Measurements from ENCODE around the gene SHB. TPM values are rescaled to one million over a fixed set of nuclear protein-coding genes. Genes with fewer than 3 reads are reported as not detected.

Gene SHB
- total and polyA plus RNA-seq, 2 donors from 2014 or later: 16.4 to 39.8 TPM

DNA sequence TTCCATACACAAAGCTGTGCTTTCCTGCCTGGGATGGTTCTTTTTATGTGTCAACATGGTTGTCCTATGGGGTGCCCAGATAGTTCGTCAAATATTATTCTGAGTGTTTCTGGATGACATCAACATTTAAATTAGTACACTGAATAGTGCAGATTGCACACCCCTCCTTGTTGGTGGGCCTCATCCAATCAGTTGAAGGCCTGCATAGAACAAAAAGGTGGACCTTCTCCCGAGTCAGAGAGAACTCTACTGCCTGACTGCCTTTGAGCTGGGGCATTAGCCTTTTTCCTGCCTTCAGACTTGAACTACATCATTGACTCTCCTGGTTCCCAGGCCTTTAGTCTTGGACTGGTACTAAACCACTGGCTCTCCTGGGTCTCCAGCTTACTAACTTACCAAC, 80.4 kb downstream of the SHB start:
- intact Hi-C loops (cut with DNase I): loop anchor here (10.0 kb wide), 1 partner anchor 74 kb away; no protein-coding TSS in a partner anchor
- no peak for DNase-seq

DNA sequence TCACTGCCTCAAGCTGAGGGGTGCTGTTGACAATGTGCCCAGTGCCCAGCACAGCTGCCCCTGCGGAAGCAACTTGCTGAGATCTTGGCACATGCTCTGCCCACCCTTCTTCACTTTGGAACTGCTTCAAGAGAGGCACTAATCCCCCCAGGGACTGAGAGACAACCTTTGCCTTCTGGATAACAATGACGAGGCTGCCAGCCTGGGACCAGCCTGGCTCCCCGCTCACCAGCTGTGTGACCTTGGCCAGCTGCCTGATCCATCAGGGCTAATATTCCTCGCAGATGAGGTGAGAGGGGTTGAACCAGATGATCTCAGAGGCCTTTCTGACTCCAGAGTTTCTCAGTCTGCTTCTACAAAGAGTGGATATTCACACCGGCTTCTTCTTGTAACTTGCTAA, 81.0 kb downstream of the SHB start:
- Histone ChIP-seq H3K4me1 (ENCODE audit: control insufficient read depth in 2 of 3, insufficient read depth in 2 of 3, low read depth in 1 of 3, low read length in 3 of 3) (peaks cover 0 to 23% (median 19%) of the 10 kb centered on the region in 3 donors), H3K9me3 (ENCODE audit: control insufficient read depth in 2 of 3, insufficient read depth in 1 of 3, low read length in 3 of 3) (no peaks in the 10 kb centered on the region), H3K27me3 (ENCODE audit: control insufficient read depth, insufficient read depth, low read length) (no peaks in the 10 kb centered on the region), H3K9ac (ENCODE audit: low read length in 3 of 3) (no peak overlapping the region), H3K27ac (ENCODE audit: low read depth in 2 of 2, low read length in 2 of 2) (peak overlapping the region in 1 of 2 donors; percentile 36), H3K4me3 (ENCODE audit: low read length in 3 of 3) (no peak overlapping the region), H3K36me3 (ENCODE audit: control insufficient read depth in 2 of 3, insufficient read depth in 3 of 3, low read length in 3 of 3) (peaks cover 0 to 2% (median 0%) of the 10 kb centered on the region in 3 donors)
- TF ChIP-seq, protein P1, sequence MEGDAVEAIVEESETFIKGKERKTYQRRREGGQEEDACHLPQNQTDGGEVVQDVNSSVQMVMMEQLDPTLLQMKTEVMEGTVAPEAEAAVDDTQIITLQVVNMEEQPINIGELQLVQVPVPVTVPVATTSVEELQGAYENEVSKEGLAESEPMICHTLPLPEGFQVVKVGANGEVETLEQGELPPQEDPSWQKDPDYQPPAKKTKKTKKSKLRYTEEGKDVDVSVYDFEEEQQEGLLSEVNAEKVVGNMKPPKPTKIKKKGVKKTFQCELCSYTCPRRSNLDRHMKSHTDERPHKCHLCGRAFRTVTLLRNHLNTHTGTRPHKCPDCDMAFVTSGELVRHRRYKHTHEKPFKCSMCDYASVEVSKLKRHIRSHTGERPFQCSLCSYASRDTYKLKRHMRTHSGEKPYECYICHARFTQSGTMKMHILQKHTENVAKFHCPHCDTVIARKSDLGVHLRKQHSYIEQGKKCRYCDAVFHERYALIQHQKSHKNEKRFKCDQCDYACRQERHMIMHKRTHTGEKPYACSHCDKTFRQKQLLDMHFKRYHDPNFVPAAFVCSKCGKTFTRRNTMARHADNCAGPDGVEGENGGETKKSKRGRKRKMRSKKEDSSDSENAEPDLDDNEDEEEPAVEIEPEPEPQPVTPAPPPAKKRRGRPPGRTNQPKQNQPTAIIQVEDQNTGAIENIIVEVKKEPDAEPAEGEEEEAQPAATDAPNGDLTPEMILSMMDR (IDR thresholded peaks at IDR 0.05; ENCODE audit: borderline replicate concordance, extremely low read depth, insufficient read depth): no peak
- intact Hi-C loops (cut with DNase I): loop anchor here (10.0 kb wide), 1 partner anchor 73 kb away; no protein-coding TSS in a partner anchor
- no peak for FAIRE-seq
- peak in 1 of 5 donors; percentile 59 for DNase-seq

More for the DNA sequence above, 80.4 kb downstream of the SHB start:
- Histone ChIP-seq H3K27ac (ENCODE audit: low read depth in 2 of 2, low read length in 2 of 2) (no peak overlapping the region), H3K4me3 (ENCODE audit: low read length in 3 of 3) (no peak overlapping the region), H3K36me3 (ENCODE audit: control insufficient read depth in 2 of 3, insufficient read depth in 3 of 3, low read length in 3 of 3) (peaks cover 0 to 2% (median 0%) of the 10 kb centered on the region in 3 donors), H3K9ac (ENCODE audit: low read length in 3 of 3) (no peak overlapping the region), H3K9me3 (ENCODE audit: control insufficient read depth in 2 of 3, insufficient read depth in 1 of 3, low read length in 3 of 3) (no peaks in the 10 kb centered on the region), H3K4me1 (ENCODE audit: control insufficient read depth in 2 of 3, insufficient read depth in 2 of 3, low read depth in 1 of 3, low read length in 3 of 3) (peaks cover 0 to 23% (median 20%) of the 10 kb centered on the region in 3 donors), H3K27me3 (ENCODE audit: control insufficient read depth, insufficient read depth, low read length) (no peaks in the 10 kb centered on the region)
- FAIRE-seq: no peak
- TF ChIP-seq, protein P1 (IDR thresholded peaks at IDR 0.05; ENCODE audit: borderline replicate concordance, extremely low read depth, insufficient read depth): no peak

DNA sequence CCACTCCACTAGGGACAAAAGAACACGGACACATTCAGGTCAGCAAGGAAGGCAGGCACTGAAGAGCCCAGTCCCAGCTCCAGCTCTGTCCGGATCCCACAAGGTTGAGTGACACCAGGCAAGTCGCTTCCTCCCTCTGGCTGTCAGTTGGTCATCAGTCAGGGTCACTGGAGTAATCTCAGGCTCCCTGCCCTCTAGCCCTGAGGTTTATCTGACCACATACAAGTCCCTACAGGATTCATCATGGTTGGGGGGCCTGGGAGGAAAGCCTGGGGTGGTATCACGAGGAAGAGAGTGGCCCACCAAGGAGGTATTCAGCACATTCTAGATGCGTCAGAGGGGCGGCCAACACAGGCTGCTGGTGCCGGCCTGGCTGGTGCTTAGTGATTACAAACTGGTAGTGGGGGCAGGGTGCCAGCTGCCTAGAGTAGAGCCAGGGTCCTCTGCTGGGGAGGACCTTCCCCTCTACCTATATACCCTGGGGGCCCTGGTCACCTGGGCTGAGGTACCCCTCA, 81.5 kb downstream of the SHB start:
- Histone ChIP-seq H3K4me1 (ENCODE audit: control insufficient read depth in 2 of 3, insufficient read depth in 2 of 3, low read depth in 1 of 3, low read length in 3 of 3) (peaks cover 0 to 21% (median 19%) of the 10 kb centered on the region in 3 donors), H3K27ac (ENCODE audit: low read depth in 2 of 2, low read length in 2 of 2) (peak overlapping the region in 1 of 2 donors; percentile 36), H3K36me3 (ENCODE audit: control insufficient read depth in 2 of 3, insufficient read depth in 3 of 3, low read length in 3 of 3) (no peaks in the 10 kb centered on the region), H3K27me3 (ENCODE audit: control insufficient read depth, insufficient read depth, low read length) (no peaks in the 10 kb centered on the region), H3K4me3 (ENCODE audit: low read length in 3 of 3) (no peak overlapping the region), H3K9ac (ENCODE audit: low read length in 3 of 3) (no peak overlapping the region), H3K9me3 (ENCODE audit: control insufficient read depth in 2 of 3, insufficient read depth in 1 of 3, low read length in 3 of 3) (no peaks in the 10 kb centered on the region)
- FAIRE-seq: no peak
- peak in 1 of 5 donors; percentile 48 for DNase-seq
- intact Hi-C loops (cut with DNase I): loop anchor here (10.0 kb wide), 1 partner anchor 73 kb away; no protein-coding TSS in a partner anchor
- TF ChIP-seq, protein P1 (IDR thresholded peaks at IDR 0.05; ENCODE audit: borderline replicate concordance, extremely low read depth, insufficient read depth): no peak
